Activated T-cell treated with anti-CD3 and anti-CD28 coated beads, Interleukin-2, amount 50 U/mL, for 24 hours (primary cell): Measurements from ENCODE around the gene CMSS1.
A peak's percentile ranks its signal among the peaks of the same experiment; 100 is the strongest.

Experiments
- DNase-seq: peaks from one replicate; pipeline ENCODE4 v3.0.0-alpha.2; 2020
- H3K27ac Mint-ChIP-seq: 2 replicates; pipeline ENCODE4 v1.8.0; 2020; ENCODE audit warnings: mild to moderate bottlenecking, mixed read lengths
- H3K27me3 Mint-ChIP-seq: 2 replicates; pipeline ENCODE4 v1.8.0; 2020; ENCODE audit warnings: mixed read lengths
- H3K36me3 Mint-ChIP-seq: 2 replicates; pipeline ENCODE4 v1.8.0; 2020; ENCODE audit warnings: low read depth, mixed read lengths
- H3K4me1 Mint-ChIP-seq: 2 replicates; pipeline ENCODE4 v1.8.0; 2020; ENCODE audit warnings: low read depth, mixed read lengths
- H3K4me3 Mint-ChIP-seq: 2 replicates; pipeline ENCODE4 v1.8.0; 2020; ENCODE audit warnings: mild to moderate bottlenecking, moderate library complexity, mixed read lengths
- H3K9me3 Mint-ChIP-seq: 2 replicates; pipeline ENCODE4 v1.8.0; 2020; ENCODE audit warnings: mixed read lengths

The CMSS1 gene

DNA sequence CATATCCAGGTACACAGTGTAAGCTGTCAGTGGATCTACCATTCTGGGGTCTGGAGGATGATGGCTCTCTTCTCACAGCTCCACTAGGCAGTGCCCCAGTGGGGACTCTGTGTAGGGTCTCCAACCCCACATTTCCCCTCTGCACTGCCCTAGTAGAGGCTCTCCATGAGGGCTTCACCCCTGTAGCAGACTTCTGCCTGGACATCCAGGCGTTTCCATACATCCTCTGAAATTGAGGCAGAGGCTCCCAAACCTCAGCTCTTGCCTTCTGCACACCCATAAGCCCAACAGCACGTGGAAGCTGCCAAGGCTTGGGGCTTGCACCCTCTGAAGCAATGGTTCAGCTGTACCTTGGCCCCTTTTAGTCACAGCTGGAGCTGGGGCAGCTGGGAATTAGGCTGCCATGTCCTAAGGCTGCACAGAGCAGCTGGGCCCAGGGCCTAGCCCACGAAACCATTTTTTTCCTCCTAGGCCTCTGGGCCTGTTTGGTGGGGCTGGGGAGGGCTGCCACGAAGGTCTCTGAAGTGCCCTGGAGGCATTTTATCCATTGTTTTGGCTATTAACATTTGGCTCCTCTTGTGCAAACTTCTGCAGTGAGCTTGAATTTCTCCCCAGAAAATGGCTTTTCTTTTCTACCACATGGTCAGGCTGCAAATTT lies 362.2 kb downstream of the CMSS1 start:
- H3K4me3 Mint-ChIP-seq = no peak overlapping the region
- H3K36me3 Mint-ChIP-seq = peaks cover 69% of the 10 kb centered on the region
- peaks cover 24% of the 10 kb centered on the region for H3K9me3 Mint-ChIP-seq
- DNase-seq = no peak
- no peaks in the 10 kb centered on the region for H3K27me3 Mint-ChIP-seq
- H3K27ac Mint-ChIP-seq = no peak overlapping the region
- H3K4me1 Mint-ChIP-seq = no peaks in the 10 kb centered on the region

DNA sequence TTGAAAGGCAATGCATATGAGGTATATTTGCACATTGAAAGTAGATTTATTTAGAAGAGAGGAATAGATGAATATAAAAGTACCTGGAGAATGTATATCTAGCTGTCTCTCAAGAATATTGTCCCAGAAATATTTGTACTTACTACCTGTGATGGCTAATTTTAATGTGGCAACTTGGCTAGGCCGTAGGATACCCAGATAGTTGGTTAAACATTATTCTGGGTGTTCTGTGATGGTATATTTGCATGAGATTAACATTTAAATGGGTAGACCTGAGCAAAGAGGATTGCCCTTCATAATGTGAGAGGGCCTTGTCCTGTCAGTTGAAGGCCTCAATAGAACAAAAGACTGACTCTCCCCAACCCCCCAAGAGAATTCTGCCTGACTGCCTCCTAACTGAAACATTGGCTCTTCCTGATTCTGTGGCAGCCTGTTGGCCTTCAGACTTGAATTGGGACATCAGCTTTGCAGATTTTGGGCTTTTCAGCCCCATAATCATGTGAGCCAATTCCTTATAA lies 366.0 kb downstream of the CMSS1 start:
- Mint-ChIP-seq H3K27ac (no peak overlapping the region), H3K36me3 (peaks cover 32% of the 10 kb centered on the region), H3K27me3 (no peaks in the 10 kb centered on the region), H3K9me3 (peaks cover 18% of the 10 kb centered on the region), H3K4me1 (no peaks in the 10 kb centered on the region), H3K4me3 (no peak overlapping the region)
- DNase-seq = no peak

DNA sequence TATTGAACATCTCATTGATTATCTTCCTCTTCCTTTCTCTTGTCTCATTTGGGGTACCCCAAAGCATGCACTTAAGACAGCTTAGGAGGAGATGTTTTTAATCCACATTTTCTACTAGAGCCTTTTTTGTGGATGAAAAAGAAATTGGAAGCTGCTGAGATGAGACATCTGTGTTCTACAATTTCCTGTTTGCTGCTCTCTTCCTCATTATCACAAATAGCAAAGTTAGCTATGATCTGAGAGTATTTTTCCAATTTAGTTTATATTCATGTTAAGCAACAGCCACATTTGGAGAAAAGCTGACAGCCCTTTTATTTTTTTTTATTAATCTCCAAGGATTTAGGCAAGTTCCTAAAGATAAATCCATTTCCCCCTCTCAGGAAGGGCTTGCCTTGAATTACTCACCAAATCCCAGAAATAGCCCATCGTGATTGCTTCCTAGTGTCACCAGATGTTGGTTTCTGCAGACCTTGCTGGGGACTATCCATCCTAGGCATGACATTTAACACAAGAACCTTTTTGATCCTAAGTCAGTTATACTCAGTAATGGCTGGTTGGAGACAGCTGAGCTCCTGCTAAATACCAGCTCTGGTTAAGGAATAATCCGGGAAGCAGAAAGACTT lies 367.4 kb downstream of the CMSS1 start:
- H3K27ac Mint-ChIP-seq = no peak overlapping the region
- no peak overlapping the region for H3K4me3 Mint-ChIP-seq
- no peaks in the 10 kb centered on the region for H3K4me1 Mint-ChIP-seq
- peaks cover 7% of the 10 kb centered on the region for H3K9me3 Mint-ChIP-seq
- H3K27me3 Mint-ChIP-seq = no peaks in the 10 kb centered on the region
- DNase-seq = no peak
- H3K36me3 Mint-ChIP-seq = peaks cover 18% of the 10 kb centered on the region

DNA sequence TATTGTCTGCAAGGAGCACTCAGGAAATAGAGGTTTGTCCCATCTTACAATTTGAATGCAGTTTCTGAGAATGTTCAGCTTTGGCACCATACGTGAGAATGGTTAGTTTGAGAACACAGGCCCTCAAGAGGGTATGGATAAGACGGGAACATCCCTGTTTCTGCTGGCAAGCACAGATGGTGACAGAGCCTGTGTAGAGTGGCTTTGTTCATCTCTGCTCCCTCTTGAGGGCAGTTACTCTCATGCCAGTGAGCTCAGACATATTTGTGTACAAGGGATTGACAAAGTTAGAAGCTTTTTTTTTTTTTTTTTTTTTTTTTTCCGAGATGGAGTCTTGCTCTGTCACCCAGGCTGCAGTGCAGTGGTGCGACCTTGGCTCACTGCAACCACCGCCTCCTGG lies 368.2 kb downstream of the CMSS1 start:
- H3K4me3 Mint-ChIP-seq = no peak overlapping the region
- no peak for DNase-seq
- H3K27me3 Mint-ChIP-seq = no peaks in the 10 kb centered on the region
- H3K36me3 Mint-ChIP-seq = peaks cover 11% of the 10 kb centered on the region
- H3K27ac Mint-ChIP-seq = no peak overlapping the region
- H3K4me1 Mint-ChIP-seq = no peaks in the 10 kb centered on the region
- H3K9me3 Mint-ChIP-seq = peaks cover 2% of the 10 kb centered on the region

DNA sequence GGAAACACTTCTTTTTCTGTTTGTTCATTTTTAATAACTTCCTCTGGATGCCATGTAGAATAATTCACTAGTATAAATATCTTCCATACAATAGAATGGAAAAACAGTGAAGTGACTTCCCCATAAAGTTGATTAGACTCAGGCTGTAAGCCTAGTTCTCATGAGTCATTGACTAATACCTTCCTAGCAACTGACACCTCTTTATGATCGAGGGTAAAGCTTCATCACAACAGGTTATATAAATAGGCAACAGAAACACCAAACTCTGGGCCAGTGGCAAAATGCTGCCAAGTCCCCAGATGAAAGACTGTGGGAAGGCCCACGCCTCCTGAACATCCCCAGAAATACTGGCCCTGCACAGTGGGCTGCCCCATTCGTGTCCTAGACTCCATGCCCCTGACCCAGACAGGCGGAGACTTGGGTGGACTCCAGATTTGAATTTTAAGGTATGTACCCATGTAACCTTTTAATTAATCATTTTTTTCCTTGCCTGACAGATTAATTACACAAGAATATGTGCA lies 371.8 kb downstream of the CMSS1 start:
- H3K9me3 Mint-ChIP-seq = no peaks in the 10 kb centered on the region
- H3K27ac Mint-ChIP-seq = no peak overlapping the region
- no peak overlapping the region for H3K4me3 Mint-ChIP-seq
- no peaks in the 10 kb centered on the region for H3K27me3 Mint-ChIP-seq
- no peaks in the 10 kb centered on the region for H3K36me3 Mint-ChIP-seq
- no peak for DNase-seq
- H3K4me1 Mint-ChIP-seq = no peaks in the 10 kb centered on the region

DNA sequence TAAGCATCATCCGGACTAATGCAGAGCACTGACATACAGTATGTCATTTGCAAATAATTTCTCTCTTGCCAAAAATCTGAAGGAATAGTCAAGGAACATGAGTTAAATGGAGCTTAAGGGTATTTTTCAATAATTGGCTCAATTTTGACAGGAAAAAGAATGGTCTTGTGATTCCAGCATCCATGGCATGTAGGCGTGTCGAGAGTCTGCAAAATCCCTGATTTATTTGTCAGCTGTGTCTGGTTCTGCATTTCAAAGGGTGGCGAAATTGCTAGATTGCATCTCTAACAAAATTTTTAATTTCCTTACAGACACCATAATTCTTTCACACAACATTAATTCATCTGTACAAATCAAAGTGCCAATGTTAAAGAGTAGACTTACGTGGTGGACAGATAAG lies 377.7 kb downstream of the CMSS1 start:
- Mint-ChIP-seq H3K27me3 (no peaks in the 10 kb centered on the region), H3K4me1 (no peaks in the 10 kb centered on the region), H3K27ac (no peak overlapping the region), H3K9me3 (no peaks in the 10 kb centered on the region), H3K36me3 (no peaks in the 10 kb centered on the region), H3K4me3 (no peak overlapping the region)
- no peak for DNase-seq

DNA sequence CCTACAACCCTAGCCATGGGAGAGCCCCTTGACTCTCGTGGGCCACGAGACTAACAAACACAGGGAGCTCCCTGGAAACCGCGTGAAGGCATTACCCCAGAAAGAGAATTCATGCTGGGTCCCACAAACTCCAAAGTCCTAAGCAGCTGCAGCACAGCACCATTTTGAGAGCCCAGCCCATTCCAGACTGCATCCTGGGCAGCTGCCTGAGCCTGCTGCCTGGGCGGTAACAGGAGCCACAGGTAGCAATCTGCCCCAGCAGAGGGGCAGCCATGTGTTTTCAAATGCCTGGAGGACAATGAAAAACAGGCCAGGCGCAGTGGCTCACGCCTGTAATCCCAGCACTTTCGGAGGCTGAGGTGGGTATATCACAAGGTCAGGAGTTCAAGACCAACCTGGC lies 380.2 kb downstream of the CMSS1 start:
- Mint-ChIP-seq H3K4me3 (no peak overlapping the region), H3K36me3 (no peaks in the 10 kb centered on the region), H3K27me3 (no peaks in the 10 kb centered on the region), H3K4me1 (no peaks in the 10 kb centered on the region), H3K9me3 (no peaks in the 10 kb centered on the region), H3K27ac (no peak overlapping the region)
- DNase-seq = no peak

DNA sequence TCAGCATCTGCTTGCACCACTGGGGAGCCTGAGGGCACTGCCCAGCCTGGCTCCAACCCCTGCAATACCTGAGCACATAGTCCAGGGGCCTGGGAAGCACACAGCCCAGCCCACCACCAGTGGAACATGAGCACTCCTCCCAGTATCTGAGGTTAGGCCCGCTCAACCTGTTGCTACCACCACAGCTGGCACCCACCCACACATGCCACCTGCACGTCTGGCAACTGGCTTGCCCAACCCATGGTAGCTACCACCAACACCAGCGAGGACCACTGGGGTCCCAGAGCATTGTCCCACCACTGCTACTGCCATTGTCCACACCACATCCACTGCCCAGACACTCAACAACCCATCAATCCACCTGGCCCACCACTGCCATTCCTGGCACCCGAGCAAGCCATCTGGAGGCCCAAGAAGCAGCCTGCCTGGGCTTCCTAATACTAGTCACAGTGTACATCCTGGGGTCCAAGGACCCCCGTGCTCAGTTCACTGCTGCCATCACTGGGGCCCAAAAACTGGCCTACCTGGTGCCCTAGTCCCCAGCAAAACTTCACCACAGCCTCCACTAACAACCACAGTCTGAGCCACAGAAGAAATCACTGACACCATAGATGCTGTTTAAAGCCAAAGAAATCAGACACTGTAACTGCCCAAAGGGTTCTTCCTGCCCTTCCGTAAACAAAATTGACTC lies 381.1 kb downstream of the CMSS1 start:
- no peak for DNase-seq
- Mint-ChIP-seq H3K4me3 (no peak overlapping the region), H3K36me3 (no peaks in the 10 kb centered on the region), H3K9me3 (no peaks in the 10 kb centered on the region), H3K27ac (no peak overlapping the region), H3K4me1 (no peaks in the 10 kb centered on the region), H3K27me3 (no peaks in the 10 kb centered on the region)

DNA sequence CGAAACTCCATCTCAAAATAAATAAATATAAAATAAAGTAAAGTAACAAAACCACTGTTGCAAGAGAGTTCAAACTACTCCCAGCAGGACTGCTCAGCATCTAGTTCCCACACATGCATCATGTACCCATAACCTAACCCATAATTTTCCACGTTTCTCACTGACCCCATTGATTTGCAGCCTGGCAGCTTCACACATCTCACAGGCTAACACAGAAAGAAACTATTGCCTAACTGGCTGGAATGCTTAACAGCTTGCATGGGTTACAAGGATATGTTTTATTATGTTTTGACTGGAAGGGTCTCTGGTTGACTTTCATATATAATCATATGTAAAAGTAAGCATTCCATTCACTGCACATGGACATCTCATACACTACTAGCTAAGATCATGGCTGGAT lies 387.5 kb downstream of the CMSS1 start:
- H3K9me3 Mint-ChIP-seq = peaks cover 2% of the 10 kb centered on the region
- peaks cover 9% of the 10 kb centered on the region for H3K4me1 Mint-ChIP-seq
- no peak overlapping the region for H3K27ac Mint-ChIP-seq
- DNase-seq = no peak
- H3K27me3 Mint-ChIP-seq = no peaks in the 10 kb centered on the region
- no peaks in the 10 kb centered on the region for H3K36me3 Mint-ChIP-seq
- H3K4me3 Mint-ChIP-seq = no peak overlapping the region

DNA sequence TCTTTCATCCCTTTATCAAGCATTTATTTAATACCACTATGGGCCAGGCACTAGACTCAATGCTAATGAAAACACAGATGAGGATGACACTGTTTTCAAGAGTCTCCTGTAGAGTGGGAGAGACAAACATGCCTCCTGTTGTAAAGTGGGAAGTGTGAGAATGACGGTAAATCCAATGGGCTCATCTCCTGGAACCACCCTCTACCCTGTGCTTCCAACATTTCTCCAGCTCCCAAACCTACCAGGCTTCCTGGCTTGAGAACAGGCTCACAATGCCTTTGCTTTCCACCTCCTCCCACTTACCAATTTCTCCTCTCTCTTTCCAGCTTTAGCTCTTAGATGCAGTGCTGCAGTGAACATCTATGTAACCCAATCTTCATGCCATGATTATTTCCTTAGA lies 389.0 kb downstream of the CMSS1 start:
- Mint-ChIP-seq H3K27me3 (no peaks in the 10 kb centered on the region), H3K4me3 (no peak overlapping the region), H3K36me3 (no peaks in the 10 kb centered on the region), H3K4me1 (peaks cover 20% of the 10 kb centered on the region), H3K27ac (no peak overlapping the region), H3K9me3 (peaks cover 2% of the 10 kb centered on the region)
- no peak for DNase-seq

DNA sequence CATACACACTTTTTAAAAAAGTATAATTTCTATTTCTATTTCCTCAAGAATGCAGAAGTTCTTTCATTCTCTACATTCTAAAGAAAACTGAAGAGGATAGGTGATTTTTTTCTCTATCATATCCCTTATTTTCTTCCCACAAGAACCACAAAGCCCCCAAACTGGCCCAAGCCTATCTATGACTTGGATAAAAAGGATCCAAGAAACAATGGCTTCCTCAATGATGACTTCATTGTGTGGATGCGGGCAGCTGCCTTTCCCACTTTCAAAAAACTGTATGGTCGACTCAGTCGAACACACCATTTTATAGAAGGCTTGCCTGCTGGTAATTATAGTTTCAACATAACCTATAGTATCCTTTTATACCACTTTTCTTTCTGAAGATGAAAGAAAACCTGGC lies 390.2 kb downstream of the CMSS1 start:
- peaks cover 20% of the 10 kb centered on the region for H3K4me1 Mint-ChIP-seq
- H3K27ac Mint-ChIP-seq = no peak overlapping the region
- peaks cover 2% of the 10 kb centered on the region for H3K9me3 Mint-ChIP-seq
- no peak for DNase-seq
- no peak overlapping the region for H3K4me3 Mint-ChIP-seq
- H3K36me3 Mint-ChIP-seq = no peaks in the 10 kb centered on the region
- no peaks in the 10 kb centered on the region for H3K27me3 Mint-ChIP-seq

DNA sequence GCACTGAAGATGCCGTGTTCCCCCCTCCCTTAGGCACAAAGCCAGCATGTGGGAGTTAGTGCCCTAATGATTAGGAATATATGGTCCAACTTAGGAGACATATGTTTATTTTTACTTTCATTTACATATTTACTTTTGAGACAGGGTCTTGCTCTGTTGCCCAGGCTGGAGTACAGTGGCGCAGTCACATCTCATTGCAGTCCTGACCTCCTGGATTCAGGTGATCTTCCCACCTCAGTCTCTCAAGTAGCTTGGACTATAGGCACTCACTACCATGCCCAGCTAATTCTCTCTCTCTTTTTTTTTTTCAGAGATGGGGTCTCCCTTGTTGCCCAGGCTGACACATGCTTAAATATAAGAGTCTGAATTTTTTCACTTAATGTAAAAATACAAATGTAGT lies 391.5 kb downstream of the CMSS1 start:
- peaks cover 20% of the 10 kb centered on the region for H3K4me1 Mint-ChIP-seq
- no peak for DNase-seq
- H3K9me3 Mint-ChIP-seq = peaks cover 2% of the 10 kb centered on the region
- no peak overlapping the region for H3K4me3 Mint-ChIP-seq
- no peaks in the 10 kb centered on the region for H3K36me3 Mint-ChIP-seq
- no peaks in the 10 kb centered on the region for H3K27me3 Mint-ChIP-seq
- H3K27ac Mint-ChIP-seq = no peak overlapping the region

DNA sequence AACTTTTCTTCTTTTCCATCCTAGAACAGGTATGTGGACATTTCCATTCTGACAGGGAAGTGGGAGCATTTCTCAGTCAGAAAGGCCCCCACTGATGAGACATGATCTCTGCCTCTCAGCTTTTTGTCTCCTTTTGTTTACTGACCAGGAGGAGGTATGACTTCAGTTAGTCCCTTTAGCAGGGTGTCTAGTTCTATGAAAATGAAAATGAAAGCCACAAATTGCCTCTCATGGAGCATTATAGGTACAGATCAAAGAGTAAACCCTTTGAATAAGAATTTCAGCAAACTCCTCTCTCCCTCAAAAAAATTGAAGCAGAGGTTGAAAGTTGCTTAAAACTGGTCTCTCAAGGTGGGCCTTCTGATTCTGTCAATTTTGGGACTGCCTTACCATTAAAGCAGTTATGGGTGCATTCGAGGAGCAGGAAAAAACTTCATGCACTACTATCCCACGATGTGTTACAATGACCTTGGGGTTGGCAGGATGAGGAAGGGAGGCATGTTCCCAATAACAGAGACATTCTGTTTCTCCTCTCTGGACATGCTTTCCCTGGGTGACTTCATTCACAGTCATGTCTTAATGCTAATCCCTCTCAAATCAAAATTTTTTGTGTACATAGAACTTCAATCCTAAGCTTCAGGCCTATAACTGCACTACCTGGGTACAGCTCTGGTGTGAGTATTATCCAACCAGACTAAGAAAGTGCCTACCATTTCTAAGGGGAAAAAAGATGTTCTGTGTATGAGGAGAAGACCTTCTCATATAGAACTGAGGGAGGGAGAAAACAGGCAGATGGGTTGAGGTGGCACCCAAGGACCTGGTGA lies 392.5 kb downstream of the CMSS1 start:
- Mint-ChIP-seq H3K4me3 (peak overlapping the region; percentile 13), H3K4me1 (peaks cover 20% of the 10 kb centered on the region), H3K9me3 (peaks cover 2% of the 10 kb centered on the region), H3K36me3 (no peaks in the 10 kb centered on the region), H3K27me3 (no peaks in the 10 kb centered on the region), H3K27ac (peak overlapping the region; percentile 79)
- no peak for DNase-seq

DNA sequence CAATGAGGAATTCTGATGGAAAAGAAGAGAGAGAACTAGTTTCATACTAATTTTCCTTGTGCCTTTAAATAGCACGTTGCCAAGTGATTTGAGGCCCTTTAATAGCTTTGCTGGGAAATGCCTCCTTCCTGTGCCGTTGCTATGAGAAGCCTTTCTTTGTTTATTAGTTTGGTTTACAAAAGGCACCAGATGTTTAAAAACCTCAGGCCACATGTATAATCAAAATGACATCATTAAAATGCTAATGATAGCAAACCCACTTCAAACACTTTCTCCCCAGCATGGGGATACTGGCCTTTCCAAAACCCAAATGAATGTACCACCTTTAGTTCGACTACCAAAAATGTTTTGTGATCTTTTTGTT lies 393.1 kb downstream of the CMSS1 start:
- peak overlapping the region; percentile 79 for H3K27ac Mint-ChIP-seq
- DNase-seq = no peak
- peaks cover 2% of the 10 kb centered on the region for H3K9me3 Mint-ChIP-seq
- H3K4me3 Mint-ChIP-seq = no peak overlapping the region
- H3K27me3 Mint-ChIP-seq = peaks cover 3% of the 10 kb centered on the region
- peaks cover 20% of the 10 kb centered on the region for H3K4me1 Mint-ChIP-seq
- no peaks in the 10 kb centered on the region for H3K36me3 Mint-ChIP-seq
